SK-MEL-5 (cell line): Measurements from ENCODE around the gene EIPR1. TPM values are rescaled to one million over a fixed set of nuclear protein-coding genes. Genes with fewer than 3 reads are reported as not detected.

Source experiments
- DNase-seq: peaks from one replicate; pipeline ENCODE4 v3.0.0-alpha.2; 2016; ENCODE audit warnings: low read depth, low spot score
- in situ Hi-C: cut with HindIII; loops from 2 replicates; pipeline ENCODE4 v1.10.0; 2016; ENCODE audit warnings: low sequenced_read_pairs, high pct_unique_total_duplicates, low pct_unique_long_range_greater_than_20kb
- total RNA-seq: library from RNA; depleted of rRNA; stranded (reverse); fragments of >200 nt; shearing (Covaris generic); gene quantifications from 2 replicates; pipeline ENCODE4 v1.2.3, GENCODE V29; 2014

Gene EIPR1
- total RNA-seq, 1 experiment from 2014 or later, result 73.1 TPM

- in situ Hi-C loops, result no loop called here
- DNase-seq, result no peak
Measured at GRCh38 chr2:3405876-3406275, 28.3 kb upstream of the EIPR1 start.

GRCh38 chr2:3405307-3405706 lies 27.7 kb upstream of the EIPR1 start:
- in situ Hi-C loops, result no loop called here
- DNase-seq, result no peak

GRCh38 chr2:3404349-3404894 lies 26.8 kb upstream of the EIPR1 start:
- in situ Hi-C loops, result no loop called here
- no peak for DNase-seq

GRCh38 chr2:3403587-3404334 lies 26.1 kb upstream of the EIPR1 start:
- DNase-seq, result no peak
- in situ Hi-C loops, result no loop called here

- in situ Hi-C loops, result no loop called here
- no peak for DNase-seq
Measured at GRCh38 chr2:3399829-3400228, 22.2 kb upstream of the EIPR1 start.

- in situ Hi-C loops, result no loop called here
Measured at GRCh38 chr2:3399381-3399780, 21.8 kb upstream of the EIPR1 start.

GRCh38 chr2:3398857-3399256 lies 21.2 kb upstream of the EIPR1 start:
- no peak for DNase-seq

More at GRCh38 chr2:3399381-3399780, 21.8 kb upstream of the EIPR1 start:
- no peak for DNase-seq

GRCh38 chr2:3396920-3397559 lies 19.4 kb upstream of the EIPR1 start:
- in situ Hi-C loops, result no loop called here
- DNase-seq, result no peak

More at GRCh38 chr2:3398857-3399256, 21.2 kb upstream of the EIPR1 start:
- in situ Hi-C loops, result no loop called here

- DNase-seq, result no peak
- in situ Hi-C loops, result no loop called here
Measured at GRCh38 chr2:3392216-3392615, 14.6 kb upstream of the EIPR1 start.

- in situ Hi-C loops, result no loop called here
- DNase-seq, result no peak
Measured at GRCh38 chr2:3390041-3390440, 12.4 kb upstream of the EIPR1 start.

- no peak for DNase-seq
- in situ Hi-C loops, result no loop called here
Measured at GRCh38 chr2:3389193-3389592, 11.6 kb upstream of the EIPR1 start.

- DNase-seq, result no peak
- in situ Hi-C loops, result no loop called here
Measured at GRCh38 chr2:3388412-3388738, 10.8 kb upstream of the EIPR1 start.

GRCh38 chr2:3387644-3388411 lies 10.2 kb upstream of the EIPR1 start:
- in situ Hi-C loops, result no loop called here
- DNase-seq, result no peak

GRCh38 chr2:3387011-3387410 lies 9.4 kb upstream of the EIPR1 start:
- DNase-seq, result no peak

GRCh38 chr2:3386448-3386958 lies 8.9 kb upstream of the EIPR1 start:
- in situ Hi-C loops, result no loop called here
- no peak for DNase-seq

More at GRCh38 chr2:3387011-3387410, 9.4 kb upstream of the EIPR1 start:
- in situ Hi-C loops, result no loop called here

- peak; percentile 91 for DNase-seq
- in situ Hi-C loops, result no loop called here
Measured at GRCh38 chr2:3379647-3380534, 2.3 kb upstream of the EIPR1 start, which contains the start of gene TRAPPC12. TRAPPC12 (plus strand) TSS chr2:3379694; CDS start chr2:3387624, 7,930 bp downstream.

GRCh38 chr2:3379339-3379646 lies 1.7 kb upstream of the EIPR1 start:
- DNase-seq, result no peak
- in situ Hi-C loops, result no loop called here
